Raji (cell line): Measurements from ENCODE around the gene CORO7.

Experiments used
- POLR2A ChIP-seq: IDR thresholded peaks from 2 replicates; pipeline ENCODE4 v1.6.1; 2011; ENCODE audit warnings: low read depth, low read length, control low read depth; ENCODE audit not compliant: insufficient read depth

CORO7 gene

DNA sequence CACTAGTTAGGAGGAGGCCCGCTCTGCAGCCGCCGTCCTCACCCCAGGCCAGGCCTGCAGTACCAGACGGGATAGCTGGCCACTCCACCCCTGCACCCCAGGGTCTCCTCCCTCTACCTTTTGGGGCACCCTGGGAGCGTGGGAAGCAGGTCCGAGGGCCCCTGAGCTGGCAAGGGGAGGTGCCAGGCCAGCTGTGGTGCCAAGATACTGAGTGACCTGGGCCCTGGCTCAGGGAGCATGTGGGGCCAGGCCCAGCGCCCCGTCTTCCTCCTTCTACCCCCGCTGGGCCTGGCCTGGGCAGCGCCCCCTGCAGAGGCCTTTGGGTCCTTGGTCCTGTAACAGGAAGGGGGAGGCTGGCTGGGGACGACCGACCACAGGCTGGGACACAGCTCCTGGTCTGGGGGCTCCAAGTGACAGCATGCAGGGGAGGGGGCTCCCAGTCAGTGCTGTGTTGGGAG lies 78.2 kb downstream of the CORO7 start:
- TF ChIP-seq POLR2A, result no peak

DNA sequence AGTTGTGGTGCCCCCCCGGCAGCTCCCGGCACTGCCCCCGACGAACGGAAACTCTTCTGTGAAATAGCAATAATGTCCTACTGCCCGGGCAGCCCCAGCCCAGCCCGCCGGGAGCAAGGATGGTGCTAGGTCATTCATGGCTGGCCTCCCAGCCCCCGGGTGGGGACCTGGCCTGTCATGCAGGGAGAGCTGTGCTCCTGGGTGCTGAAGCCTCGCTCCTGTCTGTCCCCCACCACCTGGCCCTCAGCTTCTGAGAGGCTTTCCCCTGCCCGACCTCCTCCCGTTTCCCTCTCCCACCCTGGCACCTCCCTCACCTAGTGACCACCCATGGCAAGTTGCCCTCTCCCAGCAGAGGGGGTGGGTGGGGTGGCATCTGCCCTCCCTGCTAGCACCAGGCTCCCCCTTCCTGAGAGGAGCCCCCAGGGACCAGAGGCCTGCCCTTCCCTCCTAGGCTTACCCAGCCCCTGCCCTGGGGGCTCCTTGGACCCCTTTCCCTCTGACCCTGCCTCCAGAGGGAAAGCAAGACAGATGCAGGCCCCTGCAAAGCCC lies 78.8 kb downstream of the CORO7 start:
- TF ChIP-seq POLR2A, result no peak

DNA sequence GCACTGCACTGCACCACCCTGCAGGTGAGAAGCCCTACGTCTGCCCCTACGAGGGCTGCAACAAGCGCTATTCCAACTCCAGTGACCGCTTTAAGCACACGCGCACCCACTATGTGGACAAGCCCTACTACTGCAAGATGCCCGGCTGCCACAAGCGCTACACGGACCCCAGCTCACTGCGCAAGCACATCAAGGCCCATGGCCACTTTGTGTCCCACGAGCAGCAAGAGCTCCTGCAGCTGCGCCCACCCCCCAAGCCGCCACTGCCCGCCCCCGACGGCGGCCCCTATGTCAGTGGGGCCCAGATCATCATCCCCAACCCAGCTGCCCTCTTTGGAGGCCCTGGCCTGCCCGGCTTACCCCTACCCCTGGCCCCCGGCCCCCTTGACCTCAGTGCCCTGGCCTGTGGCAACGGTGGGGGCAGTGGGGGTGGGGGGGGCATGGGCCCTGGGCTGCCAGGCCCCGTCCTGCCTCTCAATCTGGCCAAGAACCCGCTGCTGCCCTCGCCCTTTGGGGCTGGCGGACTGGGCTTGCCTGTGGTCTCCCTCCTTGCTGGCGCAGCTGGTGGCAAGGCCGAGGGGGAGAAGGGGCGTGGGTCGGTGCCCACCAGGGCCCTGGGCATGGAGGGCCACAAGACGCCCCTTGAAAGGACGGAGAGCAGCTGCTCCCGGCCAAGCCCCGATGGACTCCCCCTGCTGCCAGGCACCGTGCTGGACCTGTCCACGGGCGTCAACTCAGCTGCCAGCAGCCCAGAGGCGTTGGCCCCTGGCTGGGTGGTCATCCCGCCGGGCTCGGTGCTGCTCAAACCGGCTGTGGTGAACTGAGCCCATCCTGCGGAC lies 79.5 kb downstream of the CORO7 start:
- no peak for TF ChIP-seq POLR2A

DNA sequence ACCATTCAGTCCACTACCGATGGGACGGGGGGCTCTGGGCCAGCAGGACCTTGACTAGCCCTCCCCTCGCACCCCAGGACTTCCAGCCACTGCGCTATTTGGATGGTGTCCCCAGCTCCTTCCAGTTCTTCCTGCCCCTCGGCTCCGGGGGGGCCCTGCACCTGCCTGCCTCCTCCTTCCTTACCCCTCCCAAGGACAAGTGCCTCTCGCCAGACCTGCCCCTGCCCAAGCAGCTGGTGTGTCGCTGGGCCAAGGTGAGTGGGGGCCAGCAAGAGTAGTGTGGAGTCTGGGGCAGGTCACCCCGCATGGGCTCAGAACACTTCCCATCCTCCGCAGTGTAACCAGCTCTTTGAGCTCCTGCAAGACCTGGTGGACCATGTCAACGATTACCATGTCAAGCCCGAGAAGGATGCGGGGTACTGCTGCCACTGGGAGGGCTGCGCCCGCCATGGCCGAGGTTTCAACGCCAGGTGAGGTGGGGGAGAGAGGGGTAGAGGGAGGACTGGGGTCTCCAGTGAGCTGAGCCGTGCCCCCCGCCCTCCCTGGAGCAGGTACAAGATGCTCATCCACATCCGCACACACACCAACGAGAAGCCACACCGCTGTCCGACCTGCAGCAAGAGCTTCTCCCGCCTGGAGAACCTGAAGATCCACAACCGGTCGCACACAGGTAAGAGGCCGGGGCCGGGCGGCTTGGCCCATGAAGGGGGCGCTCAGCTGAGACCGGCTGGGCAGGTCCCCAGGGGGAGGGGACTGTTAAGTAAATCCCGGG lies 81.5 kb downstream of the CORO7 start:
- no peak for TF ChIP-seq POLR2A

DNA sequence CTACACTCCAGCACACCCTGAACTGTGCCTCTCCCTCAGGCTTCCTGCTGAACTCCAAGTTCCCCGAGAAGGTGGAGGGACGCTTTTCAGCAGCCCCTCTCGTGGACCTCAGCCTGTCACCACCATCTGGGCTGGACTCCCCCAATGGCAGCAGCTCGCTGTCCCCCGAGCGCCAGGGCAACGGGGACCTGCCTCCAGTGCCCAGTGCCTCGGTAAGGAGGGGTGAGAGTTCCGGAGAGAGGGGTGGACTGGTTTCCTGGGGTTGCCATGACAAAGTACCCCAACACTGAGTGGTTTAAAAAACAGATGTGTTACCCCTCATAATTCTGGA lies 83.1 kb downstream of the CORO7 start:
- no peak for TF ChIP-seq POLR2A

DNA sequence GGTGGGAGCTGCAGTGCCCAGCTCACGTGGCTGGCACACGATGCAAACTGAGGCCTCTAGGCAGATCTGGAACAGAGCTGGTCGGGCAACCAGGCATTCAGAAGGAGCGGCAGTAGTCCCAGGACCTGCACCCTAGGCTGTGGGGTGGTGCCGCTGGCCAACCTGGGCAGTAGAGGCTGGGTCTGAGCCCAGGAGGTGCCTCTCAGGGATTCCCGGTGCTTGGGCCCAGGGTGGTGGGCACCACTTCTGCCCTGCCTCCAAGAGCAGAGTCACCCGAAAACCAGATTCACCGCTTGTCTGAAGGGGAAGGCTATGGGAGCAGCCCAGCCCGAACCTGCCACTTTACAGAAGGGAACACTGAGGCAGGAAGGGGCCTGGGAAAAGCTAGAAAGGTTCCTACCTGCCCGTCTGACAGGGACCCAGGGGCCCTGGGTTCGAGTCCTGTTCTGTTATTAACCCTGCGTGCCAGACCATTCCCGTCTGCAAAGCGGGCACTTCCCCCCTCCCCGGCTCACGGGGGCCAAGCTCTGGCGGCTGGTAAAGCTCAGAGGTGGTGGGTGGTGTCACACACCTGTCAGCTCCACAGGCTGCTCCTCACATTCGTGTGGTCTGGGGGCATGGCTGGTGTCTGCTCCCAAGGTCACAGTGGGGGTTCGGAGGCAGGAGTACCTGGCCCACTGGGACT lies 83.6 kb downstream of the CORO7 start:
- TF ChIP-seq POLR2A, result no peak

DNA sequence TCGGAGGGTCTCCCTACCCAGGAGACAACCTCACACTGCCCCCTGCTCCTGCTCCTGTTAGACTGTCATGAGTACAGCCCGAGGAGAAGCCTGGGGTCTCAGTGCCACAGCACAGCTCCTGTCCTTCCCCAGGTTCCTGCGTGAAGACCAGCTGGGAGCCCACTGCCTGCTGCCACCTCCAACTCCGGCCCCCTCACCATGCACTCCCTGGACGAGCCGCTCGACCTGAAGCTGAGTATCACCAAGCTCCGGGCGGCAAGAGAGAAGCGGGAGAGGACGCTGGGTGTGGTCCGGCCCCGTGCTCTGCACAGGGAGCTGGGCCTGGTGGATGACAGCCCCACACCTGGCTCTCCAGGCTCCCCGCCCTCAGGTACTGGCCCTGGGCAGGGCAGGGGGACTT lies 84.3 kb downstream of the CORO7 start:
- TF ChIP-seq POLR2A, result no peak

DNA sequence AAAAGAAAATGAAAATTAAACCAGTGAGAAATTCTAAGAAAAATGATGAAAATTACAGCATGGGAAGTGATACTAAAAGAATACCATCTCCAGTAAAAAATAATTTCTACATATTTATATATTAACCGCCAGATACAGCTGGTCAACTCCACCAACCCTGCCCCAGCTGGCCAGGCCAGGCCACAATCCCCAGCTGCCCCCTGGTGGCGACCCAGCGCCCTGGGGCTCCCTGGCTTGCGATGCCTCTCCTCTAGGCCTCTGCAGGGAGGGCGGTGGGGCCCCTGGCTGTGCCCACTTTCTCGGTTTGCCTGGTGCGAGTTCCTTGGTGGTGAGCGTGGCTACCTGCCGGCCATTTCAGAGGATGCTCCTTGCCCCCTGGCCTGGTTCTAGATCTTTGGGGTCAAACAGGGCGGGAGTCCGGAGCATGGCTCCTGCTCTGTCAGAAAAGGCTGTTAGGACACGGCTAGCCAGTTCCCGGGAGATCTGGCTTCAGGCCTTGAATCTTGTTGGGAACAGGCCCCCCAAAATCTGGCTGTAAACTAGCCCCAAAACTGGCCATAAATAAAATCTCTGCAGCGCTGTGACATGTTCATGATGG lies 86.0 kb downstream of the CORO7 start:
- no peak for TF ChIP-seq POLR2A

DNA sequence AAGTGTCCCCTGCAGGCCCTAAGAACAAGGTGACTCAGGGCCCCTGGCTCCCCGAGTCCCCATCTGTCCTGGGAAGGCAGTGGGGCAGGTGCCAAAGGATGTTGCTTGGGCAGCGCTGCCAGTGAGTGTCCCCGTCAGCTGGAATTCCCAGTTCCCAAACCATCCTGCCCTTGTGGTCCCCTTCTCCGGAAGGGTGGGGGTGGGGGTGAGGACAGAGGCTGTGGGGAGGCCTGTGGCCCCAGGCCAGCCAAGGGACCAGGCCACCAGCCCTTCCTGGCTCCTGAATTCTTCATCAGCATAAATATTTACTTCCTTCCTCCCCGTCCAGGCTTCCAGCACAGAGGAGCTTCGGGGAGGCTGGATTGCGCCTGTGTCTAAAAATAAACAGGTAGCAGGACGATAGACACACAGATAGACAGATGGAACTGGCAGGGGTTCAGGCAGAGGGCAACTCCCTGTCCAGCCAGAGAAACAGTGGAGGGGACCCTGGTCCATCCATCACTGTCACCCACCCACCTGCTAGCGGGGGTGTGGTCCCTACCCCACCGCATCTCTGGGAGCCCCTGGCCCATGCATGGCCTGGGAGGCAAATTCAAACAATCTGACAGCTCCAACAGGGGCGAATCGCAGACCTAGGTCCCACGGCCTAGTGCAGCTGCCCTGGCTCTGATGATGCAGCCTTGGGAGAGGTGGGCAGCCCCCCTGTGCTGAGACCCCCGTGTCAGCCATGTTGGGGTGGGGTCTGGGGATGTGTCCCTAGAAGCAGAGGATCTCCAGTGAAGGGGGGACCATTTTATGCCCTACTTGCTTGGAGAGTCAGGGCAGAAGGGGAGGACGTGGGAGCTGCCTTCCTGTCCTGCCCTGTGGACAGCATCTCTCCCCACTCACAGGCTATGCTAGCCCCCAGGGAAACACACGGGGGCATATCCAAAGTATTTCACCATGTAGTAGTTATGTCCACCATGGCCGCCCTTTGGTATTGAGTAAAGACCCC lies 87.3 kb downstream of the CORO7 start:
- TF ChIP-seq POLR2A, result no peak

DNA sequence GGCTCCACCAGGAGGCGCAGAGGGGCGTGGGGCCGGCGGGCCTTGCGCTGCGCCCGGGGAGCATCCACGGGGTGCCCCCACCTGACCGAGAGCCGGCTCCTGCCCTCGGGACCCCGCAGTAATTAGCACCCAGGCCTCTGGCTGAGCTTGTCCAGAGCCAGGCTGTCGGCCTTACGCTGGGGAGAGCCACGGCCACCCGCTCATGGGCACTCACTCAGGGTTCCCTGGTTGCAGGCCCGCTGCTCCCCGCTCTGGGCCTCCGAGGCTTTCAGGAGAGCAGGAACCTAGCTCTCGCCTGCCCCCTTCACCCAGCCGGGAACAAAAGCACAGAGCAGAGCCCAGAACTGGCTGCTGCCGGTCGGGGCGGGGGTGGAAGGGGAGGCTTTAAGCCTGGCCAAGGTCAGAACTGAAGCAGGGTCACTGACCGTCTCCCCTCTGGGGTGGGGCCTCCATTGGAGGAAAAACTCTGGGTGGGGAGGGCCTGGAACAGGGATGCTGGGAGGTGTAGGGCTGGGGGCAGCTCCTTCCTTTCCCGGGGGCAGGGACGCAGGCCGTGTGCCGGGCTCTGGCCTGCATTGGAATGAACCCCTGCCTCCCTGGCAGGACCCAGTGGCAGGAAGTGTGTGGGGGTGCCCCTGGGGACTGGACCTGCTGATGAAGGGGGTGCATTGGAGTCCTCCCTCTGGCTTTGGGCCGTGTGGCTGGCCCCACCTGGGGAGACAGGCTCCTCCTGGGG lies 88.2 kb downstream of the CORO7 start:
- TF ChIP-seq POLR2A, result no peak

DNA sequence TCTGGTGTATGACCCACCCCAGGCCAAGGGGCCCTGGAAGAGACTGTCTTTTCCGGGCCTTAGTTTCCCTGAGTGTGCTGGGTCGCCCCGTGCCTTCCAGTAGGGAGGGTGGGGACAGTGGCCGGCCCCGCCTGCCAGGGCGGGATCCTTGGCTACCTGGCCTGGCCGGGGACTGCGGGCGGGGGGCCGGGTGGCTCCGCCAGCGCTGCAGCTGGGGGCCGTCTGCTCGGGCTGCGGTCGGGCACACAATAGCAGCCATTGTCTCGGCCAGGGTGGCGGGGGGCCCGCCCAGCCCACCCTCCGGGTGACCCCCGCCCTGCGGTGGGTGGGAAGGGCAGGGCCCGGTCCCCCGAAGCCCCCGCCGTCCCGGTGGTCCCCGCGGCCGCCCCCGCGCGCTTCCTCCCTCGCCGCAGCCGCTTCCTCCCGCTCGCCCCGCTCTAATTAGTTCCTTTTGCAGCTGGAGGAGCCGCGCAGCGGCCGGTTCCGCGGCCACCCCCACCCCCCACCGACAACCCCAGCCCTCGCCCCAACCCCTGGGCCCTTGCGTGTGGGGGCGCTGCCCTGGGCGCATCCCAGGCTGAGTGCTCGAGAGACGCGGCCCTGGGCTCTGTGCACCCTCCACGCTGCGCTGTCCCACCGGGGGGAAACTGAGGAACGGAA lies 88.9 kb downstream of the CORO7 start:
- TF ChIP-seq POLR2A, result no peak

DNA sequence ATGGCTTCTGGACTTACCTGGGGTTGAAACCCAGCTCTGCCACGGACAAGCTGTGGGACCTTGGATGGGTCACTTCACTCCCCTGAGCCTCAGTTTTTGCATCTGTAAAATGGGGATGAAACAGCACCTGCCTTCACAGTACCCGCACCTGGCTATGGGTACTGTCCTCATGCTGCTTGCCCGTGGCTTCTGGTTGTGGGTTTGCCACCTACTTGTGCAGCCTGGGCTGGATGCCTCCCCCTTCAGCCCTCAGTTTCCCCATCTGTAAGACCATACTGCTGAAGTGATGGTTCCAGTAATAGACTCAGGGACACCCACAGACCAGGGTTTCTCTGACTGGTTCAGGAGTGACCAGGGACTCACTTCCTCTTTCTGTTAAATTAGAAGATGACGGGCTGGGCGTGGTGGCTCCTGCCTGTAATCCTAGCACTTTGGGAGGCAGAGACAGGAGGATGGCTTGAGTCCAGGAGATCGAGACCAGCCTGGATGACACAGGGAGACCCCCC lies 91.1 kb downstream of the CORO7 start:
- no peak for TF ChIP-seq POLR2A
